Adipocyte (in vitro differentiated cells): Measurements from ENCODE around the gene GABRG3.

ENCODE experiments used
- DNase-seq: peaks from one replicate; pipeline ENCODE4 v3.0.0-alpha.2; 2015; ENCODE audit warnings: low read depth
- H3K27me3 ChIP-seq: replicated peaks from 2 replicates; pipeline ENCODE4 v1.7.0; 2013; ENCODE audit warnings: mild to moderate bottlenecking, low read length, moderate library complexity; ENCODE audit not compliant: control insufficient read depth, insufficient read depth
- H3K36me3 ChIP-seq: 2 replicates; pipeline ENCODE4 v1.7.0; 2013; ENCODE audit warnings: low read length, mild to moderate bottlenecking, moderate library complexity; ENCODE audit not compliant: control insufficient read depth, insufficient read depth, severe bottlenecking
- H3K4me1 ChIP-seq: 2 replicates; pipeline ENCODE4 v1.7.0; 2013; ENCODE audit warnings: mild to moderate bottlenecking, low read length, moderate library complexity; ENCODE audit not compliant: control insufficient read depth, insufficient read depth
- H3K4me3 ChIP-seq: 2 replicates; pipeline ENCODE4 v1.7.0; 2013; ENCODE audit warnings: mild to moderate bottlenecking, low read length, moderate library complexity
- H3K9ac ChIP-seq: 2 replicates; pipeline ENCODE4 v1.7.0; 2013; ENCODE audit warnings: mild to moderate bottlenecking, low read length, moderate library complexity
- H3K9me3 ChIP-seq: 2 replicates; pipeline ENCODE4 v1.7.0; 2013; ENCODE audit warnings: mild to moderate bottlenecking, low read length, moderate library complexity; ENCODE audit not compliant: control insufficient read depth

Gene GABRG3

GRCh38 chr15:27418726-27419125 is 447.7 kb downstream of the GABRG3 start:
- Histone ChIP-seq H3K36me3 (no peaks in the 10 kb centered on the region), H3K9ac (no peak overlapping the region), H3K4me3 (no peak overlapping the region), H3K4me1 (no peaks in the 10 kb centered on the region), H3K9me3 (no peaks in the 10 kb centered on the region), H3K27me3 (no peaks in the 10 kb centered on the region)
- no peak for DNase-seq

GRCh38 chr15:27422997-27423396 is 452.0 kb downstream of the GABRG3 start:
- no peak overlapping the region for H3K4me3 ChIP-seq
- no peaks in the 10 kb centered on the region for H3K27me3 ChIP-seq
- no peaks in the 10 kb centered on the region for H3K36me3 ChIP-seq
- DNase-seq, result no peak
- H3K9ac ChIP-seq, result no peak overlapping the region
- no peaks in the 10 kb centered on the region for H3K4me1 ChIP-seq
- H3K9me3 ChIP-seq, result no peaks in the 10 kb centered on the region

DNA sequence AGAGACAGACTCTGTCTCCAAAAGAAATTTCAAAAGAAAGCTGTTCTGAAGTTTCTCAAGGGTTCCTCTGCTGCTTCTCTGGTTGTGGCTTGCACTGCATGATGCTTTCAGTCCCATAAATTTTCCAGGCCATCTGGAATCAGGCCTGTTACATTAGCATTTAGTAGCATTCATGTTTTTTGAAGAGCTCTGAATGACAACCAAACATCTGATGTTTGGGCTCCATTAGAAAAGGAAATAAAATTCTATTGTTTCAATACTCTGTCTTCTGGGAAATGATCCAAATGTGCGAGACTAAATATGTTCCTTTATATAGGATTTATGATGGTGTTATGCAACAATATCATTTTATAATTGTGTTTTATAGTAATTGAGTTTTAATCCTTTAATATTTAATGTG is 455.8 kb downstream of the GABRG3 start:
- Histone ChIP-seq H3K27me3 (no peaks in the 10 kb centered on the region), H3K9ac (no peak overlapping the region)
- DNase-seq, result no peak

GRCh38 chr15:27427276-27427675 is 456.3 kb downstream of the GABRG3 start:
- Histone ChIP-seq H3K9ac (no peak overlapping the region), H3K36me3 (no peaks in the 10 kb centered on the region), H3K27me3 (no peaks in the 10 kb centered on the region), H3K4me3 (no peak overlapping the region), H3K9me3 (peaks cover 5% of the 10 kb centered on the region), H3K4me1 (no peaks in the 10 kb centered on the region)
- DNase-seq, result no peak

More for the DNA sequence above, 455.8 kb downstream of the GABRG3 start:
- H3K4me3 ChIP-seq, result no peak overlapping the region
- peaks cover 3% of the 10 kb centered on the region for H3K9me3 ChIP-seq
- no peaks in the 10 kb centered on the region for H3K36me3 ChIP-seq
- no peaks in the 10 kb centered on the region for H3K4me1 ChIP-seq

GRCh38 chr15:27428151-27428550 is 457.2 kb downstream of the GABRG3 start:
- Histone ChIP-seq H3K4me1 (no peaks in the 10 kb centered on the region), H3K4me3 (no peak overlapping the region)

GRCh38 chr15:27429577-27429976 is 458.6 kb downstream of the GABRG3 start:
- H3K9me3 ChIP-seq, result peaks cover 15% of the 10 kb centered on the region
- no peak for DNase-seq
- no peak overlapping the region for H3K9ac ChIP-seq
- H3K4me1 ChIP-seq, result no peaks in the 10 kb centered on the region
- no peaks in the 10 kb centered on the region for H3K27me3 ChIP-seq
- H3K4me3 ChIP-seq, result no peak overlapping the region
- no peaks in the 10 kb centered on the region for H3K36me3 ChIP-seq

More at GRCh38 chr15:27428151-27428550, 457.2 kb downstream of the GABRG3 start:
- H3K9me3 ChIP-seq, result peaks cover 12% of the 10 kb centered on the region
- DNase-seq, result no peak
- no peaks in the 10 kb centered on the region for H3K36me3 ChIP-seq
- H3K27me3 ChIP-seq, result no peaks in the 10 kb centered on the region
- no peak overlapping the region for H3K9ac ChIP-seq

GRCh38 chr15:27433604-27434003 is 462.6 kb downstream of the GABRG3 start:
- Histone ChIP-seq H3K27me3 (no peaks in the 10 kb centered on the region), H3K4me3 (no peak overlapping the region), H3K36me3 (no peaks in the 10 kb centered on the region), H3K4me1 (no peaks in the 10 kb centered on the region), H3K9me3 (peaks cover 15% of the 10 kb centered on the region), H3K9ac (no peak overlapping the region)
- no peak for DNase-seq

DNA sequence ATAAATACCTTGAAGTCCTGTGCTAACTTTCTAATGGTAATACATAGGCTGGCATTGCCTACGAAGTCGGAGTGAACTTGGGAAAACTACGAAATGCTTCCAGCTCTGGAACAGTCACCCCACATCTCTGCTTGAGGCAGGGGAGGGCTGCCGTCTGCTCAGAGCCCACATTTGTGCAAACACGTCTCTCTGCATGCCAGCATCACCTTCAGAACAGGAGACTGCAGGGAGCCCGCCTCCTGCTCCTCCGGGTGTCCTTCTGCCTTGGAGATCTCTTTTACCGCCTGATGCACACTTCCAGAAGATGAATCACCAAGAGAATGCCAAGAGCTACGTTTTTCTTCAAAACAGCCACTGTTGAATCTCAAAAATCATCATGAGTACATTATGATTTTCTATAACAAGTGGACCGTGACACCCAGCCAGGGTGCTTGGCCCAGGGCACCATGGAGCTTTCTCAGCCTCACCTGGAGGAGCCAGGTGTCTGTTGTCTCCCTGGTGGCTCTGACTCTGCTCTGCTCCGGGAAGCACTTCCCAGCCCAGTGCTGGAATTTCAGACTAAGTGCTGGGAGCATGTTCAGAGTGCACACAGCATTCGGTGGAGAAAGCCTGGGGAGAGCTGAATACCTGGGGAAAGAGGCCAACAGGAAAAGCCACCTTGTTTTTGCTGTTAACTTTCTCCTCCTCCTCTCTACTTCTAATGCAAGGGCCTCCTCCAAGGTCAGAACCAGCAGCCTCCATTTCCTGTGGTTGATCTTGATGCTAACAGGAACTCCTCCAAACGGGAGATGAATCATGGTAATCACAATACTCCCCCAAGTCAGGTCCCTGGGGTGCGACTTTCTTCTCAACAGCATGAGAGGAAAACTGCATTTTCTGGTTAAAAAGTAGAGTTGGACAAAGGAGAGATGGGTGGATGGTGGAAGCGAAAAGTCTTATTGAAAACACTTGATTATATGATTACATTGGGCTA is 467.7 kb downstream of the GABRG3 start:
- no peaks in the 10 kb centered on the region for H3K4me1 ChIP-seq
- H3K9me3 ChIP-seq, result no peaks in the 10 kb centered on the region

DNA sequence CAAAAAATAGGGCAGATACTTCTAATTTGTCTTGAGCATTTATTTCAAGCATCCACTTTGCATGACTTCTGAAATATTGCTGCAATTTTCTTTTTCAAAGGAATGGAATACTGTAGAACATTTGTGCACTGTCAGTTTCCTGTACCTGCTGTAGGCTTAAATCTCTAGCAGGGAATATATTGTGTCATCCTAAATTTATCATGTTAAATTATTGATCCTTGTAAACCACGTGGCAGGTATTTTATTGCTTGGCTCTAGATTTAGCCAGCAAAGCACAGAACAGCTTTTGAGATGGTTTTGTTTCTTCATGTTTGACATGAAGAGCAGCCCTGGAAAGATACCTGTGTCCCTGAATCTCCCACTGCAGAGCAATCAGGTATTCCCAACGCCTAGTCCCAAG is 470.1 kb downstream of the GABRG3 start:
- Histone ChIP-seq H3K9ac (no peak overlapping the region), H3K27me3 (no peaks in the 10 kb centered on the region), H3K4me1 (no peaks in the 10 kb centered on the region), H3K9me3 (no peaks in the 10 kb centered on the region), H3K36me3 (no peaks in the 10 kb centered on the region), H3K4me3 (no peak overlapping the region)
- no peak for DNase-seq

More for the DNA sequence above, 467.7 kb downstream of the GABRG3 start:
- Histone ChIP-seq H3K27me3 (no peaks in the 10 kb centered on the region), H3K36me3 (no peaks in the 10 kb centered on the region), H3K4me3 (no peak overlapping the region), H3K9ac (no peak overlapping the region)
- DNase-seq, result no peak

- no peaks in the 10 kb centered on the region for H3K9me3 ChIP-seq
- no peak overlapping the region for H3K4me3 ChIP-seq
- no peaks in the 10 kb centered on the region for H3K27me3 ChIP-seq
- H3K36me3 ChIP-seq, result no peaks in the 10 kb centered on the region
- peaks cover 5% of the 10 kb centered on the region for H3K4me1 ChIP-seq
- H3K9ac ChIP-seq, result no peak overlapping the region
- DNase-seq, result no peak
Observed at GRCh38 chr15:27448234-27448633, 477.3 kb downstream of the GABRG3 start.

DNA sequence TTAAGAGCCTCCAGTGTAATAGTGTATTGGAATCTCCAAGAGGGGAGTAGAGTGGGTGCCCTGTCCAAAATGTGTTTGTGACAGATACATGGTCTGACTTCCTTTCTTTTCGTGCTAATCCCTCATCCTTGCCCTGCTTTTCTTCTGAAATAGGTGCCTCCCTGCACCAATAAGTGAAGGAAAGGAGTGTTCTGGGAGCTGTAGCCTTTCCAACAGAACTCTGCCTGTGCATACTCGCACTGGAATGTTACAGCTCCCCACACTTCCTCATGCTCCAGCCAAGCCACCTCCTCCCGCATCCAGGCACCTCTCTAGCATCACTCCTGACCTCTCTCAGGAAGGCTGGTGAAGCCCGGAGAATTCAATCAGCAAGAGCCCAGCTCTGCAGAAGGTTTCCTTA is 478.0 kb downstream of the GABRG3 start:
- Histone ChIP-seq H3K4me1 (peaks cover 5% of the 10 kb centered on the region), H3K9ac (no peak overlapping the region), H3K9me3 (no peaks in the 10 kb centered on the region), H3K27me3 (no peaks in the 10 kb centered on the region), H3K36me3 (no peaks in the 10 kb centered on the region), H3K4me3 (no peak overlapping the region)
- no peak for DNase-seq
